Vagina (tissue), 2 donors: ENCODE results near the gene STKLD1.

Experiments used
- POLR2A ChIP-seq, 2 donors: fragments of 450-650 bp; IDR thresholded peaks; one replicate each; pipeline ENCODE4 v1.6.1; 2017; ENCODE audit warnings: antibody characterized with exemption in 2 of 2, mild to moderate bottlenecking in 2 of 2, moderate library complexity in 2 of 2
- TF ChIP-seq, protein P1 (sequence below), 3 experiments: fragments of 450-650 bp in 2 of 3; fragments of 200-600 bp in 1 of 3; sonication (generic) in 1 of 3; IDR thresholded peaks; one replicate each; pipeline ENCODE4 v1.5.1; 2017 to 2019; ENCODE audit warnings: antibody characterized with exemption in 3 of 3, mild to moderate bottlenecking in 2 of 3, moderate library complexity in 2 of 3

DNA sequence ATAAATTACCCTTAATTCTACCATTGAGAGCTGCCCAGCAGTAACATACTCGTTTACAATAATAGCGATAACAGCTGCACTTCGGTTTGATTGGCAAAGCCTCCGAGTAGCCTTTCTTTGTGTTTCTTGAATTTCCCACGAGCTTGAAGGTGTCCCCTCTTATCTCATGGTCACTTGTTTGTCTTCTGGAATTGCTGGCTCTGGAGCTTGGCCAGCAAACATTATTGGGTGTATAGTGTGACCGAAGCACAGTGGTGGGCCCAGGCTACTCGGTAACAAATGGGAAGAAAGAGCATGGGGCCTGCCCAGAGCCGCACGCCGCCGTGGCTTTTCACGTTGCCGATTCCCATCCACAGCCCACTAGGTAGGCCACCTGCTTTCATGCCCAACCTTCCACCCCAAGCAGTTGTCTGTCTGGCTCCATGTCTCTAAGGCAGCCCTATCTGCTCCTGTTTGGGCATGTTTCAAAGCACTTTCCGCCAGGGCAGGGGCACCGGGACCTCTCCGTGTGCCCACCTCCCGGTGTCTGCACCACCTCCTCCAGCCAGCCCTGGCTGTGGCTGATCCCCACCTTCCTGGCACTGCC lies 8.7 kb downstream of the STKLD1 start:
- no peak for TF ChIP-seq POLR2A (IDR thresholded peaks at IDR 0.05)
- TF ChIP-seq, protein P1, sequence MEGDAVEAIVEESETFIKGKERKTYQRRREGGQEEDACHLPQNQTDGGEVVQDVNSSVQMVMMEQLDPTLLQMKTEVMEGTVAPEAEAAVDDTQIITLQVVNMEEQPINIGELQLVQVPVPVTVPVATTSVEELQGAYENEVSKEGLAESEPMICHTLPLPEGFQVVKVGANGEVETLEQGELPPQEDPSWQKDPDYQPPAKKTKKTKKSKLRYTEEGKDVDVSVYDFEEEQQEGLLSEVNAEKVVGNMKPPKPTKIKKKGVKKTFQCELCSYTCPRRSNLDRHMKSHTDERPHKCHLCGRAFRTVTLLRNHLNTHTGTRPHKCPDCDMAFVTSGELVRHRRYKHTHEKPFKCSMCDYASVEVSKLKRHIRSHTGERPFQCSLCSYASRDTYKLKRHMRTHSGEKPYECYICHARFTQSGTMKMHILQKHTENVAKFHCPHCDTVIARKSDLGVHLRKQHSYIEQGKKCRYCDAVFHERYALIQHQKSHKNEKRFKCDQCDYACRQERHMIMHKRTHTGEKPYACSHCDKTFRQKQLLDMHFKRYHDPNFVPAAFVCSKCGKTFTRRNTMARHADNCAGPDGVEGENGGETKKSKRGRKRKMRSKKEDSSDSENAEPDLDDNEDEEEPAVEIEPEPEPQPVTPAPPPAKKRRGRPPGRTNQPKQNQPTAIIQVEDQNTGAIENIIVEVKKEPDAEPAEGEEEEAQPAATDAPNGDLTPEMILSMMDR (IDR thresholded peaks at IDR 0.05) = no peak
